ENCODE data around the gene GATAD2B.
"Not testable (repeated sequence)": the region's sequence is repeated elsewhere in the genome, so short reads cannot be mapped to it uniquely, and the experiment has no call there.

Gene GATAD2B

DNA sequence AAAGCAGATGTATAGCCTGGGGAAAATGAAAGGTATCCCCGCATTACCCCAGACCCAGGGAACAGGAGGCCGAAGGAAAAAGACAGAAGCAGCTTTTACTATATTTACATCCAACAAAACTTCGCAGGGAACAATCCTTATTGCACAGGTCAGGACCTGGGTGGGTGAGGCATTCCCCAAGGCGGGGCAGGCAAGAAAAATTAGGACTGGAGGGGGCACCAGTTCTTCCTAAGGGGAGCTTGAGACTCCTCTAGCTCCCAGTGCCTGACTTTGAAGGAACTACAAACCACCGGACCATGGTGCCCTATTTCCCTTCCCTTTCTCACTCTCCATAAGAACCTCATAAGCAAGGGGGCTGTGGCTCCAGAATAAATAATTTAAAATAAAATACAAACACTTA is 6.7 kb upstream of the GATAD2B start:
- DNase-seq = no peak

DNA sequence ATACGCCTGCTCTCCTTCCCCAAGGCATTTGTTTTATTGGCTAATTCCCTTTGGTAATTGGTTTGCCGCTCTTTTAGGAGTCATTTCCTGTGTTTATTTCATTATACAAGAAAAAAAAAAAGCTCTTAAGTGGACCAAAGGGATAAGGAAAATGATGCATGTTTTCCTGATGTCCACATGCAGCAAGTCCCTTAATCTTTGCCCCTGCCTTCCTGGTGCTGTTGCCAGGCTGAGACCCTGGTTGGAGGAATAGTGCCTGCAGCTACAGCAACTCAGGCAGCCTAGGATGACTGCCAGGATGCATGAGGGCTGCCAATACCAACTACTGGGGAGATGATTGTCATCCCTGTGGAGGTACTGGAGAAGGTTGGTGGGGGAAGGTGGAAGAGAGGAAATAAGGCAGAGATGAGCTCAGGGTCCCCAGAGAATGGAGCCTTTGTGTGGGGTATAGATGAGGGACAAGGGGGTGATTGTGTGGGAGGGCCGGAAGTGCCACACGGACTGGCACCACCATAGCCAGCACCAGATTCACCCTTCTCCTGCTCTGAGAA is 6.1 kb upstream of the GATAD2B start:
- no peak for DNase-seq

DNA sequence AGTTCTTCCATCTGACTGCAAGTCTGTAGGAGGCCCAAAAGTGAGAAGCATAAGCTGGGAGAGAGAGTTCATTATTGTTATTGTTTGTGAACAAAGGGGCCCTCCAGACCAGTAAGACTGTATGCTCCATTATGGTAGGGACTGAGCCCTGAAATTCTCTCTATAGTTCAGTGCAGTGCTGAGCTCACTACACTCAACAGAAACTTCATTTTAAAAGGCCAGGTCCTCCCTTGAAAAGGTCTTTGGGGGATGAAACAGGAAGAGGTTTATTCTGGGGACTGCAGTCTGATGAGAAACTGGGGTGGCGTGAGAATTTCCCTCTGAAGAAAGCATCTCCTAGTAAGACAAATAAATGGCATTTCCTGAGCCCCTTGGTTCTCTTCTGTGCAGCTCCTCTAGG is 5.5 kb upstream of the GATAD2B start:
- no peak for DNase-seq

DNA sequence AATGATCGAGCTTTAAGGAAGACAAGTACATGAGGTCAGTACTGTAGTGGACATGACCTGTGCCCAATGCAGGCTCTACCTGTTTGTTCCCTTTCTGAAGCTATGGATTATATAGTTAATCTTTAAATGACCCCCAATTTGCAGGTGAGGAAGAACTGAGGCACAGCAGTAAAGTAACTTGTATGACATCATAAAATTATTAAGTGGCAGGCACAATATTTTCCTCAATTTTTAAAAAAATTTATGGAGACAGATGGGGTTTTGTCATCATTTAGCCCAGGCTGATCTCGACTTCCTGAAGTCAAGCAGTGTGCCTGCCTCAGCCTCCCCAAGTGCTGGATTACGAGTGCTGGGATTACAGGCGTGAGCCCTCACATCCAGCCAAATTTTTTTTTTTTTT is 3.6 kb upstream of the GATAD2B start:
- DNase-seq = no peak

DNA sequence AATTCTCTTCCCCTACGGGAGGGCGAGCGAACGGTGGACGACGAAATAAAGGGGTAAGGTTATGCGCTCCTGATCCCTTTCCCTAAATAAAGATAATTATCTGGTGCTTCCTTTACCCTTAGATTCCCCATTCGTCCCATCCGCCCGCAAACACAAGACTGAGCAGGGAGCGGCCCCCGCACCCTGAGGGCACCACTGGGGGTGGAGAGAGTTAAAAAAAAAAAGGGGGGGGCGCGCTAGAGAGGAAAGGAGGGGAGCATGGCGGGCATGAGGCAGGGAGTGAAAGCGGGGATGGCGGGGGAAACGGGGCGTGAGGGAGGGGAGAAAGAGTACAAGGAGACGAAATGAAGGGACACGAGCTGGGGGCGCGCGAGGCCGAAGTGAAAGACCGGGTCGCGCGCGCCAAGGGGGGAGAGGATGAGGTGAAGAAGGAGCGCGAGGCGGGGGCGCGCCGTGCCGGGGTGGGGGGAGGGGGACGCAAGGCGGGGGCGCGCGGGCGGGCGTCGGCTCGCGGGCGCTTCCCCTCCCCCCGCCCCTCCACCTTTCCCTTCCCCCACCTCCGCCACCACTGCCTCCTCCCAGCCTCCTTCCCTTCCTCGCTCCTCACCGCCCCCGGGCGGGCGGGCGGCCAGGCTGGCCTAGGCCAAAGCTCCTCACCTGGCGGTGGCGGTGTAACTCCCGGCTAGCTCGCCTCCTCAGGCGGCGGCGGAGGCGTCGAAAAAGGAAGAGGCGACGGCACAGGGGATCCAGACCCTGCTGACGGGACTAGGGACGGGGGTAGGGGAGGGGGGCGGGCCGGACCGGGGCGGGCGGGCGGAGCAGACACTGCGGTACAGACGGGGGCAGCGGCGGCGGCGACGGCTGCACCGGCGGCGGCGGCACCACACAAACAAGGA is 448 bp downstream of the GATAD2B start:
- no peak for DNase-seq

DNA sequence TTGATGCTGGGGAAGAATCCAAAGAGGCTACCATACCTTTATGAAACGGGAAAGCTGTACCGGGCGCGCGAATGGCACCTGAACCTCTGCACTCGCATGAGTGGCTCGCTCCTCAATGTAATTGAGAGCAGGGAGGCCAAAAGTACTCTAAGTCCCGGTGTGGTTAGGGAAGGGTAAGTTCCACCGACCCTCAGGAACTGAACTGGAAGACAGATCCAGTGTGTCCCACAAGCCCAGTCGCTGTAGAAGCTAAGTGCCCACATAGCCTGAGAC is 1.0 kb downstream of the GATAD2B start:
- DNase-seq = no peak

DNA sequence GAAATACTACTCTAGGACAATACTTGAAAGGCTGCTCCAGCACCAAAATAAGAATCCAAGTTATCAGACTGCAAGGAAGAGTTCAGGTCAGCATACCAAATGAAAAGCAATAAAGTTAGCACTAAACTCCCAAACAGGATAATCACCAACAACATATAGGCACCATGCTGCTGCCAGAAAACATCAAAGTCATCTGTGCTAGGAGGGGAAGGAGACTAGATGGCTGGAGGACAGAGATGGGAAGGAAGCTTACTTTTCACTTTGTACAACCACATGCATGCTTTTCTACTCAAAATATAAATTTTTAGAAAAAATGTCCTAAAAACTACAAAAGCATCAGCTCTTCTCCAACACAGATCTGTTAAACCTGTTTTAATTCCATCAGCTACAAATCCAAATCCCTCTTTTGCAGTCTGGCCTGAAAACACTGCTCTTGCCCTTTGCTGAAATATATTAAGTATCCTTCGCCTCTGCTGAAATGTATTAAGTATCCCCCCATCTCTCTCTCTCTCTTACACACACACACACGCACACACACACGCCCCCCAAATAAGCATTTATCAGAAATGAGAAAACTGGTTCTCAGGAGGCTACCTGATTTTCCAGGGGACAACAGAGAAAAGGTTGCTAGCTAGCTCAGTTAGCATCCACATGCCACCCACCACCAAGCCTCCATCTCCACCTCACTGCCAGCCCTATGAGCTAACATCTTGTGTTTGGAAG is 1.5 kb downstream of the GATAD2B start:
- DNase-seq = no peak

DNA sequence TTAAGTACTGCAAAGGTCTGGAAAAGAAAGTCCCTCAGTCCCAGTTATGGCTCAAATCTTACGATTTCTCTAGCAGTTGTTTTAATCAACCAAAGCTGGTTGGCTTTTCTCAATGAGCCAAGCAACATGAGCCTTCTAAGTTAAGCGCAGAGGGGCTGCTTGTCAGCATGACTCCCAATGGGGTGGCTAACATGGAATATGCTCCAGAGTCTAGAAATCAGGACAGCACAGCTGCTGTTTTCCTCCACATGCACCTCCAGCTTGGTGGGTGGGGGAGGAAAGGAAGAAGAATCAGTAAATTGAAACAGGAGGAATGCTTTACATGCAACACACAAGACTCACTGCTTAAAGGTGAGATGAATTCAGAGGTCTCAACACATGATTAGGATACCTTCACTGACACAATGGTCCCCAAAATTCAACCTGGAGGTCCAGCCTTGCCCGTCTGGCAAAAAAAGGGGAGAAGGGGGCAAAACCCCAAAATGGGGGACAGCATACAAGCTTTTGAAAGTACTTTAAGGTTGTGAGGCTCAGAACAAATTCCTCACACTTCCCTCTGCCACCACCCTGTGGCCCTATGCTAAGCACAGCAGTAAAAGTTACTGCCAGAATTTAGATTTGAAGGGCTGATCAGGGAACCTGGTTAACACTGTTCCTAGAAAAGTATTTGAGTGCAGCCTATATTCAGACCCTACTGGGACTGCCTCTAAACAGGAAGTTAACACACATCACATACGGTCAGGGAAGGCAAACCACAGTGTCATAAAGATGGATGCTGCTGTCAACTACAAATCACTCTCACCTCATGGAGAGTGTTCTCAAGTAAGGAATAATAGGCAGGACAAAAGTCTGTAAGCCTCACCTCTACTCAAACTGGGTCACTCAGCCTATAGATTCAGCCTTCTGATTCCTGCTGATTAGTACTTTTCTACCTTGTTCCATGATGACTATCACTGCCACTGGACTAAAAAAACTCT is 2.6 kb downstream of the GATAD2B start:
- DNase-seq = no peak

DNA sequence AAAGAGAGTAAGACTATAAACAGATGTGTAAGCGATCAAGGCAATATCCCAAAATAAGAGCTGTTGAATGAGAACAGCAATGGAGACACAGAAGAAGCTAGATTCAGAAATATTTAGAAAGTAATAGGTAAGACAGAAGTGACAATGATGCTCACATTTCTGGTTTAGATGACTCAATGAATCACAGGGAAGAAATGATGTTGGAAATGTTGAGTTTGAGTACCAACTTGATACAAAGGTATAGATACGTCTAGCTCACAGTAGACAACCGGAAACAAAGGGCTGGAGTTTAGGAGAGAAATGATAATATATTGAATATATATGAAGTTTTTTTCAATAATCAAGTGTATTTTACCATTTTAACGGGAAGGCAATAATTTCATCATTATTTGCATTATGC is 6.5 kb downstream of the GATAD2B start:
- no peak for DNase-seq

DNA sequence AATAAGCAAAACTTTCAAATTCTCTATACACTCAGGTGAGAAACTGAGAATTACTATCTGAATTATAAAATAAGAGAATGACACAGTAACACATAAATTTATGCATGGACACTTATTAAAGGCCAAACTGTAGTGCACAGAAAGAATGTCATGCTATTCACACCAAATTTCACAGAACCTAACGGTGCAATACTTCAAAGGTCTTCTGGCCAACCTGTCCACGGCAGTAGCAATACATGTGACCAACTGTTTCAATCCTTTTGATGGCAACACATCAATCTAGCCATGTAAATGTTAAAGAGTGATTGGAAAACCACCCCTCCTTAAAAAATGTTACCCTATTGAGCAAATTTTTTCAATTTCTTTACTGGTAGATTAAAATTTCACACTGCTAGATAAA is 10.4 kb downstream of the GATAD2B start:
- no peak for DNase-seq

DNA sequence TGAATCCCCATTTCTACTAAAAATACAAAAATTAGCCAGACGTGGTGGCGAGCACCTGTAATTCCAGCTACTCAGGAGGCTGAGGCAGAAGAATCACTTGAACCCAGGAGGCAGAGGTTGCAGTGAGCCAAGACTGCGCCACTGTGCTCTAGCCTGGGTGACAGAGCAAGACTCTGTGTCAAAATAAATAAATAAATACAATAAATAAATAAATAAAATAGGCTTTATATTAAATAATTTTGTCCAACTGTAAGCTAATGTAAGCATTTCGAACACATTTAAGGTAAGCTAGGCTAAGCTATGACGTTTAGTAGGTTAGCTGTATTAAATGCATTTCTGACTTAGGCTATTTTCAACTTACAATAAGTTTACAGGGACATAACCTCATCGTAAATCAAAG is 12.2 kb downstream of the GATAD2B start:
- not testable (repeated sequence) for DNase-seq

DNA sequence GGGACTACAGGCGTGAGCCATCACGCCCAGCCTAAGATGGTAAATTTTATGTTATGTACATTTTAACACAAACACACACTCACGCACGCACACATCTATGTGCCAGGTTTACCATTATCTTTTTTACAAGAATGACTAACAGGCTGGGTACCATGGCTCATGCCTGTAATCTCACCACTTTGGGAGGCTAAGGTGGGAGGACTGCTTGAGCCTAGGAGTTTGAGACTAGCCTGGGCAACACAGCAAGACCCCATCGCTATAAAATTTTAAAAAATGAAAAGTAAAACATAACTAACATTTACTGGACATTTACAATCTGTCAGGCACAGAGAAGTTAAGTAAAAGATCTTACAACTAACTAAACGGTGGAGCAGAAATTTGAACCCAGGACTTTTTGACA is 14.7 kb downstream of the GATAD2B start:
- no peak for DNase-seq

DNA sequence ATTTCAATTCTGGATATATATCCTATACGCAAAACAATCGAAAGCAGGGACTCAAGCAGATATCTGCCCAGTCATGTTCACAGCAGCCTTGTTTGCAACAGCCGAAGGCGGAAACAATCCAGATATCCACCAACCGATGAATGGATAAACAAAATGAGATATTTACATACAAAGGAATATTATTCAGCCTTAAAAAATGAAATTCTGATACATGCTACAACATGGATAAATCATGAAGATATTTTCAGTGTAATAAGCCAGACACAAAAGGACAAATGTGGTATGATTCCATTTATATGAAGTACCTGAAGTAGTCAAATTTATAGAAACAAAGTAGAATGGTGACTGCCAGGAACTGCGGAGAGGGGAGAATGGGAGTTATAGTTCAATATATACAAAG is 15.6 kb downstream of the GATAD2B start:
- no peak for DNase-seq

DNA sequence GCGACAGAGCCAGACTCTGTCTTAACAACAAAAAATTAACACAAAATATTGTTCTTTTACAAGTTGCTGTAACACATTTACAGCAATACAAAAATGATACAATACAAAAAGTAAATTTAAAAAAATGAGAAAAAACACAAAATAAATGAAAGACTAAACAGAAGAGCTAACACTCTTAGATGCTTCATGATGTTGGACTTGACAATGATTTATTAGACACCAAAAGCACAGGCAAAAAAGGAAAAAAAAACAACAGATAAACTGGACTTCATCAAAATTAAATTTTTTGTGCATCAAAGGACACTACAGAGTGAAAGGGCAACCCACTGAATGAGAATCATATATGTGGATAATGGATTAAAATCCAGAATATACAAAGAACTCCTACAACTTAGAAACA is 16.4 kb downstream of the GATAD2B start:
- no peak for DNase-seq

DNA sequence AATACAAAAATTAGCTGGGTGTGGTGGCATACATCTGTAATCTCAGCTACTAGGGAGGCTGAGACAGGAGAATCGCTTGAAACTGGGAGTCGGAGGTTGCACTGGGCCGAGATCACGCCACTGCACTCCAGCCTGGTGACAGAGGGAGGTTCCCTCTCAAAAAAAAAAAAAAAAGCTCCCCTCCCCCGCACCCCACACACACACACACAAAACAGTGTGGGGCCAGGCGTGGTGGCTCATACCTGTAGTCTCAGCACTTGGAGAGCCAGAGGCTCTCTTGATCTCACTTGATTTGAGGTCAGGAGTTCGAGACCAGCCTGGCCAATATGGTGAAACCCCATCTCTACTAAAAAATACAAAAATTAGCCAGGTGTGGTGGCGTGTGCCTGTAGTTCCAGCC is 16.9 kb downstream of the GATAD2B start:
- not testable (repeated sequence) for DNase-seq

DNA sequence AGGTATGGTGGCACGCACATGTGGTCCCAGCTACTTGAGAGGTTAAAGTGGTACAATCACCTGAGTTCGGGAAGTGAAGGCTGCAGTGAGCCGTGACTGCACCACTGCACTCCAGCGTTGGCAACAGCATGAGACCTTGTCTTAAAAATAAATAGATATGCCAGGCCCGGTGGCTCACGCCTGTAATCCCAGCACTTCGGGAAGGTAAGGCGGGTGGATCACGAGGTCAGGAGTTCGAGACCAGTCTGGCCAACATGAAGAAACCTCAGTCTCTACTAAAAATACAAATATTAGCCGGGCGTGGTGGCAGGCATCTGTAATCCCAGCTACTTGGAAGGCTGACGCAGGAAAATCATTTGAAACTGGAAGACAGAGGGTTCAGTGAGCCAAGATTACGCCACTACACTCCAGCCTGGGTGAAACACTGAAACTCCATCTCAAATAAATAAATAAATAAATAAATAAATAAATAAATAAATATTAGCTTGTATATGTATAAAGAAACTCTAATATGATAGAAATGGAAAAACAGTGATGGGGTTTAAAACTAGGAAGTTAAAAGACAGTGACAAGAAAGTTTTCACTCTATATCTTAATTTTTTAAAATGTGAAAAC is 18.8 kb downstream of the GATAD2B start:
- DNase-seq = no peak

DNA sequence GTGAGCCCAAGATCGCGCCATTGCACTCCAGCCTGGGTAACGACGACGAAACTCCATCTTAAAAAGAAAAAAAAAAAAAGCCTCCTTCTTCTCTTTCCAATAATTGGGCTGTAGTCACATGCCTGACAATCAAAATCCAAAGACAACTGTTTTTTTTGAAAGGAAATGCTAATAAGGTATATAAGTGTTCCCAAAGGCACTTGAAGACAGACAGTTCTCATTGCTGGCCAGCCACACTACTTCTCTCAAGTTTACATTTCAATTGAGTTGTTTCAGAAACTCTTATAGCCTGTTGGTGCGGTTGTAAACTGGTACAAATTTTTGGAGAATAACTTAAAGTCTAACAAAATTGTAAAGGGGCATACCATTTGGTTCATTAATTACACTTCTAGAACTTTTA is 23.3 kb downstream of the GATAD2B start:
- DNase-seq = no peak

DNA sequence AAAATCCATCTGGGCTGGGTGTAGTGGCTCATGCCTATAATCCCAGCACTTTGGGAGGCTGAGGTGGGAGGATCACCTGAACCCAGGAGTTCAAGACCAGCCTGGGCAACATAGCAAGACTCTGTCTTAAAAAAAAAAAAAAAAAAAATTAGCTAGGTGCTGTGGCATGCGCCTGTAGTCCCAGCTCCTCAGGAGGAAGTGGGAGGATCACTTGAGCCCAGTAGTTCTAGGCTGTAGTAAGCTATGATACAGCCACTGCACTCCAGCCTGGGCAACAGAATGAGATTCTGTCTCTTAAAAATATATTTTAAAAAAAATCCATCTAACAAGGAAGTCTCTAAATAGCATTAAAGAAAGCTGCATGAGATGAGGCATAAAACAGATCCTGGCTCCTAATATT is 26.9 kb downstream of the GATAD2B start:
- DNase-seq = not testable (repeated sequence)

DNA sequence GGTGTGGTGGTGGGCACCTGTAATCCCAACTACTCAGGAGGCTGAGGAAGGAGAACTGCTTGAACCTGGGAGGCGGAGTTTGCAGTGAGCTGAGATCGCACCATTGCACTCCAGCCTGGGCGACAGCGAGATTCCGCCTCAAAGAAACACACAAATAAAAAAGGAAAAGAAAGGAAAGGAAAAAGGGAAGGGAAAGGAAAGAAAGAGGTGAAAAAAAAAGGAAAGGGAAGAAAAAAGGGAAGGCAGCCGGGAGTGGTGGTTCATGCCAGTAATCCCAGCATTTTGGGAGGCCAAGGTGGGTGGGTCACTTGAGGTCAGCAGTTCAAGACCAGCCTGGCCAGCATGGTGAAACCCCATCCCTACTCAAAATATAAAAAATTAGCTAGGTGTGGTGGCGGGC is 31.7 kb downstream of the GATAD2B start:
- DNase-seq = not testable (repeated sequence)

DNA sequence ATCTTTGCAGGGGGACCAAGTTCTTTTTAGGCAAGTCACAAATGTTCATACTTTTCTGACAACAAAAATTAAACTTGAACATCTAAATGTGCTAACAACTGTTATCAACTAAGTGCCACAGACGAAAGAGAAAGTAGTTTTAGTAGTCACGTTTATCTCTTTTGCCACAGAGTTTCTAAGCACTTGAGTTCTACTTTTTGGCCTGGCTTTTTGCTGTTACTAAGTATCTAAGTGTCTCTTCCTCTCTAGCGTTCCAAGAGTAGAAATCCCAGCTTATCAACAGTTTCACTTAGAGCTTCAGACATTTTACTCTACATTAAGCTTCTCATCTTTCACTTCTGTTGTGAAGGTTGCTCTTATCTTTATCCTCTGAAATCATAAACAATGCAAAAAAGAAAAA is 34.2 kb downstream of the GATAD2B start:
- DNase-seq = no peak

DNA sequence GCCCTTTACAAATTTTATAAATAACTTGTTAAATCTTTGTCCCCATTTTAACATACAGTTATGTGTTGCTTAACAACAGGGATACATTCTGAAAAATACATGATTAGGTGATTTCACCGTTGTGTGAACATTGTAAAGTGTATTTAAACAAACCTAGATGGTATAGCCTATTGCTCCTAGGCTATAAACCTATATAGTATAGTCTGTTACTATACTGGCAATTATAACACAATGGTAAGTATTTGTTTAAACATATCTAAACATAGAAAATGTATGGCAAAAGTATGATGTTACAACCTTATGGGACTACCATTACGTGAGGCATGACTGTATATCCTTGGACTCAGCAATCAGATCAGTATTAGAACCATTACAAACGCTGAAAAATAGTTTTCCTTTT is 36.6 kb downstream of the GATAD2B start:
- no peak for DNase-seq

DNA sequence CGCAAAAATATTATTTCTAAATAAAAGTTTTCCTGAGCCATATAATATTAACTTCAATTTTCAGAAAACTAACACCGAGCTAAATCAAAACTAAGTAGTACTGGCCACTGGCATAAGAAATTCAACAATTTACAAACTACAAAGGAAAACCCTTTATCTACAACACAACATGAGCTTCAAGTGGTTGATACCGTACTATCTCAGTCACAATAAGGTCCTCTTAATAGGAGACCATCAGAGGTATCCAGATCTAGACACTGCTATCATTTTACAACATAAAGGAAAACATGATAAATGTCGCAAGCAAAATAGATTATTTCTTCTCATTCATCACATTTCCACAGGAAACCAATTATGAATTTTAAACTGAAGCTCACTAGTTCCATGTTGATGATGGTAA is 39.5 kb downstream of the GATAD2B start:
- no peak for DNase-seq

Data from NCI-H1436 treated with DMSO at 0.1 percent for 48 hours (cell line).